Endothelial cell (in vitro differentiated cells): Measurements from ENCODE around the gene PAPPA2. TPM values are rescaled to one million over a fixed set of nuclear protein-coding genes. Genes with fewer than 3 reads are reported as not detected.

Experiments used
- DNase-seq: peaks from one replicate; pipeline ENCODE4 v3.0.0; 2021; ENCODE audit warnings: low spot score
- H3K27ac Mint-ChIP-seq: one replicate; pipeline ENCODE4 v1.8.0; 2021; ENCODE audit warnings: mixed read lengths, inconsistent platforms; ENCODE audit not compliant: unreplicated experiment
- H3K27me3 Mint-ChIP-seq: one replicate; pipeline ENCODE4 v1.8.0; 2021; ENCODE audit warnings: mild to moderate bottlenecking, moderate library complexity, mixed read lengths, inconsistent platforms; ENCODE audit not compliant: unreplicated experiment
- H3K36me3 Mint-ChIP-seq: one replicate; pipeline ENCODE4 v1.8.0; 2021; ENCODE audit warnings: mild to moderate bottlenecking, low read depth, mixed read lengths, inconsistent platforms; ENCODE audit not compliant: unreplicated experiment
- H3K4me1 Mint-ChIP-seq: one replicate; pipeline ENCODE4 v1.8.0; 2021; ENCODE audit warnings: mild to moderate bottlenecking, mixed read lengths, inconsistent platforms; ENCODE audit not compliant: unreplicated experiment
- H3K4me3 Mint-ChIP-seq: one replicate; pipeline ENCODE4 v1.8.0; 2021; ENCODE audit warnings: mild to moderate bottlenecking, mixed read lengths, inconsistent platforms; ENCODE audit not compliant: unreplicated experiment
- H3K9me3 Mint-ChIP-seq: one replicate; pipeline ENCODE4 v1.8.0; 2021; ENCODE audit warnings: mixed read lengths, inconsistent platforms; ENCODE audit not compliant: unreplicated experiment
- CTCF ChIP-seq: fragments of 200-600 bp; sonication (generic); IDR thresholded peaks from one replicate; pipeline ENCODE4 v1.5.0; 2021; ENCODE audit warnings: antibody characterized with exemption; ENCODE audit not compliant: unreplicated experiment
- total RNA-seq: library from RNA; stranded (reverse); fragmentation: NEBNext Ultra II Directional; extraction: Animal tissue kit (Norgen Biotek cat#: 25700); gene quantifications from one replicate; pipeline ENCODE4 v1.2.1, GENCODE V29; 2021; ENCODE audit not compliant: unreplicated experiment

The PAPPA2 gene
- total RNA-seq, 1 donor from 2014 or later, result 0.33 TPM

GRCh38 chr1:176847052-176847451, 384.1 kb downstream of the PAPPA2 start:
- Mint-ChIP-seq H3K36me3 (no peaks in the 10 kb centered on the region), H3K9me3 (no peaks in the 10 kb centered on the region), H3K4me1 (no peaks in the 10 kb centered on the region), H3K27ac (no peak overlapping the region), H3K27me3 (peaks cover 2% of the 10 kb centered on the region), H3K4me3 (no peak overlapping the region)
- DNase-seq, result no peak
- no peak for TF ChIP-seq CTCF

- TF ChIP-seq CTCF, result no peak
- no peaks in the 10 kb centered on the region for H3K9me3 Mint-ChIP-seq
- H3K4me1 Mint-ChIP-seq, result no peaks in the 10 kb centered on the region
- no peaks in the 10 kb centered on the region for H3K36me3 Mint-ChIP-seq
- no peak overlapping the region for H3K4me3 Mint-ChIP-seq
- no peak for DNase-seq
- peaks cover 2% of the 10 kb centered on the region for H3K27me3 Mint-ChIP-seq
- no peak overlapping the region for H3K27ac Mint-ChIP-seq
These were observed 386.3 kb downstream of the PAPPA2 start for GRCh38 chr1:176849281-176849680.

- DNase-seq, result no peak
- no peaks in the 10 kb centered on the region for H3K36me3 Mint-ChIP-seq
- no peaks in the 10 kb centered on the region for H3K9me3 Mint-ChIP-seq
- H3K4me3 Mint-ChIP-seq, result no peak overlapping the region
- TF ChIP-seq CTCF, result no peak
- no peak overlapping the region for H3K27ac Mint-ChIP-seq
- no peaks in the 10 kb centered on the region for H3K27me3 Mint-ChIP-seq
- H3K4me1 Mint-ChIP-seq, result no peaks in the 10 kb centered on the region
These were observed 387.9 kb downstream of the PAPPA2 start for GRCh38 chr1:176850871-176851270.

GRCh38 chr1:176852124-176852523, 389.1 kb downstream of the PAPPA2 start:
- no peaks in the 10 kb centered on the region for H3K9me3 Mint-ChIP-seq
- no peaks in the 10 kb centered on the region for H3K36me3 Mint-ChIP-seq
- H3K27ac Mint-ChIP-seq, result no peak overlapping the region
- TF ChIP-seq CTCF, result no peak
- H3K27me3 Mint-ChIP-seq, result no peaks in the 10 kb centered on the region
- H3K4me1 Mint-ChIP-seq, result no peaks in the 10 kb centered on the region
- no peak overlapping the region for H3K4me3 Mint-ChIP-seq
- DNase-seq, result no peak

- DNase-seq, result no peak
- no peak for TF ChIP-seq CTCF
- Mint-ChIP-seq H3K36me3 (no peaks in the 10 kb centered on the region), H3K27me3 (no peaks in the 10 kb centered on the region), H3K4me1 (no peaks in the 10 kb centered on the region), H3K9me3 (no peaks in the 10 kb centered on the region), H3K27ac (no peak overlapping the region), H3K4me3 (no peak overlapping the region)
These were observed 390.5 kb downstream of the PAPPA2 start for GRCh38 chr1:176853503-176853902.
